Parathyroid adenoma (tissue), 2 donors: ENCODE data around the gene PARD3B.

Experiments used
- H2AFZ ChIP-seq: fragments of 300-600 bp; sonication (generic); one replicate; pipeline ENCODE4 v1.7.0; 2017; ENCODE audit warnings: antibody characterized with exemption, mild to moderate bottlenecking
- H3K27ac ChIP-seq: fragments of 300-600 bp; sonication (generic); one replicate; pipeline ENCODE4 v1.7.0; 2017
- H3K27me3 ChIP-seq: fragments of 300-600 bp; sonication (generic); one replicate; pipeline ENCODE4 v1.7.0; 2017; ENCODE audit warnings: low read length; ENCODE audit not compliant: control insufficient read depth, insufficient read depth
- H3K36me3 ChIP-seq: fragments of 300-600 bp; sonication (generic); one replicate; pipeline ENCODE4 v1.7.0; 2017; ENCODE audit warnings: low read length; ENCODE audit not compliant: control insufficient read depth, insufficient read depth
- H3K4me1 ChIP-seq: fragments of 300-600 bp; sonication (generic); one replicate; pipeline ENCODE4 v1.7.0; 2017; ENCODE audit warnings: control low read depth
- H3K4me2 ChIP-seq: fragments of 300-600 bp; sonication (generic); one replicate; pipeline ENCODE4 v1.7.0; 2017; ENCODE audit warnings: low read length
- H3K4me3 ChIP-seq: fragments of 300-600 bp; sonication (generic); one replicate; pipeline ENCODE4 v1.7.0; 2017; ENCODE audit warnings: low read depth, low read length
- H3K79me2 ChIP-seq: fragments of 300-600 bp; sonication (generic); one replicate; pipeline ENCODE4 v1.7.0; 2017; ENCODE audit warnings: control low read depth
- H3K9ac ChIP-seq: fragments of 300-600 bp; sonication (generic); one replicate; pipeline ENCODE4 v1.7.0; 2017; ENCODE audit warnings: mild to moderate bottlenecking
- H3K9me3 ChIP-seq: fragments of 300-600 bp; sonication (generic); one replicate; pipeline ENCODE4 v1.7.0; 2017; ENCODE audit warnings: low read length; ENCODE audit not compliant: control insufficient read depth
- CTCF ChIP-seq: fragments of 300-600 bp; sonication (generic); IDR thresholded peaks from one replicate; pipeline ENCODE4 v1.7.0; 2017; ENCODE audit warnings: antibody characterized with exemption, mild to moderate bottlenecking
- donor health status: primary hyperparathyroidism.

Gene PARD3B

GRCh38 chr2:205003288-205003687 is 458.0 kb downstream of the PARD3B start:
- TF ChIP-seq CTCF = no peak
- H3K4me1 ChIP-seq = no peaks in the 10 kb centered on the region
- H3K4me2 ChIP-seq = no peak overlapping the region
- H3K27ac ChIP-seq = no peak overlapping the region
- no peak overlapping the region for H3K4me3 ChIP-seq
- H3K79me2 ChIP-seq = no peaks in the 10 kb centered on the region
- H3K9ac ChIP-seq = no peak overlapping the region
- H3K9me3 ChIP-seq = no peaks in the 10 kb centered on the region
- H3K36me3 ChIP-seq = no peaks in the 10 kb centered on the region
- no peaks in the 10 kb centered on the region for H3K27me3 ChIP-seq
- H2AFZ ChIP-seq = no peak overlapping the region

GRCh38 chr2:205010196-205010595 is 464.9 kb downstream of the PARD3B start:
- Histone ChIP-seq H3K27ac (no peak overlapping the region), H3K9me3 (no peaks in the 10 kb centered on the region), H2AFZ (no peak overlapping the region)

GRCh38 chr2:205011031-205011430 is 465.8 kb downstream of the PARD3B start:
- TF ChIP-seq CTCF = no peak

More at GRCh38 chr2:205010196-205010595, 464.9 kb downstream of the PARD3B start:
- Histone ChIP-seq H3K4me3 (no peak overlapping the region), H3K27me3 (no peaks in the 10 kb centered on the region), H3K4me2 (no peak overlapping the region), H3K79me2 (no peaks in the 10 kb centered on the region), H3K36me3 (no peaks in the 10 kb centered on the region), H3K9ac (no peak overlapping the region), H3K4me1 (no peaks in the 10 kb centered on the region)
- TF ChIP-seq CTCF = no peak

GRCh38 chr2:205012961-205013360 is 467.7 kb downstream of the PARD3B start:
- Histone ChIP-seq H2AFZ (no peak overlapping the region), H3K36me3 (no peaks in the 10 kb centered on the region), H3K4me3 (no peak overlapping the region), H3K9ac (no peak overlapping the region), H3K4me2 (no peak overlapping the region), H3K4me1 (no peaks in the 10 kb centered on the region), H3K27me3 (no peaks in the 10 kb centered on the region), H3K9me3 (no peaks in the 10 kb centered on the region), H3K27ac (no peak overlapping the region), H3K79me2 (no peaks in the 10 kb centered on the region)
- no peak for TF ChIP-seq CTCF

More at GRCh38 chr2:205011031-205011430, 465.8 kb downstream of the PARD3B start:
- no peak overlapping the region for H3K4me3 ChIP-seq
- H3K79me2 ChIP-seq = no peaks in the 10 kb centered on the region
- no peak overlapping the region for H3K4me2 ChIP-seq
- H3K27ac ChIP-seq = no peak overlapping the region
- H3K9ac ChIP-seq = no peak overlapping the region
- no peaks in the 10 kb centered on the region for H3K9me3 ChIP-seq
- no peak overlapping the region for H2AFZ ChIP-seq
- H3K4me1 ChIP-seq = no peaks in the 10 kb centered on the region
- no peaks in the 10 kb centered on the region for H3K36me3 ChIP-seq
- H3K27me3 ChIP-seq = no peaks in the 10 kb centered on the region

GRCh38 chr2:205013586-205013985 is 468.3 kb downstream of the PARD3B start:
- H3K4me2 ChIP-seq = no peak overlapping the region
- TF ChIP-seq CTCF = no peak
- no peaks in the 10 kb centered on the region for H3K9me3 ChIP-seq
- H3K4me1 ChIP-seq = no peaks in the 10 kb centered on the region
- H3K27ac ChIP-seq = no peak overlapping the region
- H3K36me3 ChIP-seq = no peaks in the 10 kb centered on the region
- no peaks in the 10 kb centered on the region for H3K27me3 ChIP-seq
- H2AFZ ChIP-seq = no peak overlapping the region
- no peak overlapping the region for H3K4me3 ChIP-seq
- H3K79me2 ChIP-seq = no peaks in the 10 kb centered on the region
- H3K9ac ChIP-seq = no peak overlapping the region
